Uterus (tissue), 4 donors: Measurements from ENCODE around the gene KRTAP10-9. TPM values are rescaled to one million over a fixed set of nuclear protein-coding genes. Genes with fewer than 3 reads are reported as not detected.

Source experiments
- DNase-seq, 2 donors: peaks; one replicate each; pipeline ENCODE4 v3.0.0-alpha.2; 2019 to 2020
- H3K27ac ChIP-seq, 2 donors: fragments of 200-600 bp; sonication (generic); 1 replicate in 1 of 2; 2 replicates in 1 of 2; pipeline ENCODE4 v1.5.1; 2016 to 2018
- H3K27me3 ChIP-seq, 2 donors: fragments of 200-600 bp; sonication (generic); one replicate each; pipeline ENCODE4 v1.5.1; 2018 to 2019; ENCODE audit warnings: control low read depth in 1 of 2
- H3K36me3 ChIP-seq, 2 donors: fragments of 200-600 bp; sonication (generic); one replicate each; pipeline ENCODE4 v1.5.1; 2019; ENCODE audit warnings: control low read depth in 1 of 2
- H3K4me1 ChIP-seq, 2 donors: fragments of 200-600 bp; sonication (generic); one replicate each; pipeline ENCODE4 v1.5.1; 2018 to 2019; ENCODE audit warnings: control low read depth in 1 of 2
- H3K4me3 ChIP-seq, 2 donors: fragments of 200-600 bp; sonication (generic); 1 replicate in 1 of 2; 2 replicates in 1 of 2; pipeline ENCODE4 v1.5.1; 2018 to 2019; ENCODE audit warnings: mild to moderate bottlenecking in 1 of 2
- H3K9me3 ChIP-seq, 2 donors: fragments of 200-600 bp; sonication (generic); one replicate each; pipeline ENCODE4 v1.5.1; 2019; ENCODE audit warnings: control low read depth in 1 of 2
- POLR2A ChIP-seq, 2 donors: fragments of 450-650 bp; IDR thresholded peaks; one replicate each; pipeline ENCODE4 v1.6.1; 2016; ENCODE audit warnings: antibody characterized with exemption in 2 of 2, mild to moderate bottlenecking in 1 of 2, moderate library complexity in 1 of 2
- intact Hi-C: fragments of 100-400 bp; cut with DNase I; formaldehyde crosslinking; loops from one replicate; pipeline ENCODE4 v1.15.1; 2023; ENCODE audit warnings: low total_unique reads
- total RNA-seq, 4 donors: library from RNA; depleted of rRNA in 3 of 4; stranded (reverse); fragments of >200 nt in 3 of 4; gene quantifications; one replicate each; pipeline versions ENCODE4 v1.1.0 to v1.2.4, GENCODE V29; 2014 to 2023
- TF ChIP-seq, protein P1 (sequence below), 4 experiments: fragments of 200-600 bp in 2 of 4; fragments of 450-650 bp in 2 of 4; sonication (generic) in 2 of 4; IDR thresholded peaks; one replicate each; pipeline ENCODE4 v1.5.1; 2016 to 2019; ENCODE audit warnings: antibody characterized with exemption in 4 of 4, mild to moderate bottlenecking in 2 of 4, moderate library complexity in 1 of 4
- donor health status: DM: yes; HTN: yes; CAD: no.

Gene KRTAP10-9
- total RNA-seq, 4 donors from 2014 or later = not detected

DNA sequence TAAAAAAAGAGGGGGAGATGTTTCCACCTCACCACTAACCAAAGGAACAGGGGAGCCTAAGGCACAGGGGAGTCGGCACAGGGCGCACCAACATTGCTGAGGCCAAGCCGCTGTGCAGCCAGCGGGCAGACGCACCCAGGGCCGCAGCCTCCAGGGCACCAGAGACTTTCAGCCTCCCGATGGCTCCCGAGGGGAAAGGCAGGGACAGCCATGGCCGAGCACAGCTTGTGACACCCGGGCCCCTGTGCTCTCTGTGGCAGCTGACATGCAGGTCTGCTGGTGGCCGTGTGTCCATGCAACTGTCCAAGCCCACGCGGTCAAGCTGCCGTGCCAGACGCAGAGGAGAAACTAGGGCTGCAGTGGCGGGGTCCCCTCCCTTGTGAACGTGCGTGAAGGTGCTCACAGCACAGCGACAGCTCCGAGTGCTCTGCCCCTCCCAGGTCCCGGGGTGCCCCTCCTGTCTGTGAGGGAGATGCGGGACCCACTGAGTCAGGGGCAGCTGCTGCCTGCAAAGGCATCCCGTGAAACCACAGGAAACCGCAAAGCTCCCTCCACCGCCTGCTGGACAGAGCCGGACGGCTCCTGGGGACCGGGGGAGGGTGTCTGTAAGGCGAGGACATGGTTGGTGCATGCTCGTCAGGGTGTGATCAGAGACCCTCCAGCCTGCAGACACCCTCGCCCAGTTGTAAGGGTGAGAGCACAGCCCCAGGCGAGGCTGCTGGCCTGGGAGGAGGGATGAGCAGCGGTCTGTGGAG, 21.8 kb downstream of the KRTAP10-9 start:
- Histone ChIP-seq H3K9me3 (no peaks in the 10 kb centered on the region), H3K4me3 (no peak overlapping the region), H3K27me3 (no peaks in the 10 kb centered on the region), H3K27ac (no peak overlapping the region), H3K4me1 (no peaks in the 10 kb centered on the region), H3K36me3 (no peaks in the 10 kb centered on the region)
- no peak for DNase-seq
- TF ChIP-seq, protein P1, sequence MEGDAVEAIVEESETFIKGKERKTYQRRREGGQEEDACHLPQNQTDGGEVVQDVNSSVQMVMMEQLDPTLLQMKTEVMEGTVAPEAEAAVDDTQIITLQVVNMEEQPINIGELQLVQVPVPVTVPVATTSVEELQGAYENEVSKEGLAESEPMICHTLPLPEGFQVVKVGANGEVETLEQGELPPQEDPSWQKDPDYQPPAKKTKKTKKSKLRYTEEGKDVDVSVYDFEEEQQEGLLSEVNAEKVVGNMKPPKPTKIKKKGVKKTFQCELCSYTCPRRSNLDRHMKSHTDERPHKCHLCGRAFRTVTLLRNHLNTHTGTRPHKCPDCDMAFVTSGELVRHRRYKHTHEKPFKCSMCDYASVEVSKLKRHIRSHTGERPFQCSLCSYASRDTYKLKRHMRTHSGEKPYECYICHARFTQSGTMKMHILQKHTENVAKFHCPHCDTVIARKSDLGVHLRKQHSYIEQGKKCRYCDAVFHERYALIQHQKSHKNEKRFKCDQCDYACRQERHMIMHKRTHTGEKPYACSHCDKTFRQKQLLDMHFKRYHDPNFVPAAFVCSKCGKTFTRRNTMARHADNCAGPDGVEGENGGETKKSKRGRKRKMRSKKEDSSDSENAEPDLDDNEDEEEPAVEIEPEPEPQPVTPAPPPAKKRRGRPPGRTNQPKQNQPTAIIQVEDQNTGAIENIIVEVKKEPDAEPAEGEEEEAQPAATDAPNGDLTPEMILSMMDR (IDR thresholded peaks at IDR 0.05) = no peak
- no peak for TF ChIP-seq POLR2A (IDR thresholded peaks at IDR 0.05)
- intact Hi-C loops = no loop called here

DNA sequence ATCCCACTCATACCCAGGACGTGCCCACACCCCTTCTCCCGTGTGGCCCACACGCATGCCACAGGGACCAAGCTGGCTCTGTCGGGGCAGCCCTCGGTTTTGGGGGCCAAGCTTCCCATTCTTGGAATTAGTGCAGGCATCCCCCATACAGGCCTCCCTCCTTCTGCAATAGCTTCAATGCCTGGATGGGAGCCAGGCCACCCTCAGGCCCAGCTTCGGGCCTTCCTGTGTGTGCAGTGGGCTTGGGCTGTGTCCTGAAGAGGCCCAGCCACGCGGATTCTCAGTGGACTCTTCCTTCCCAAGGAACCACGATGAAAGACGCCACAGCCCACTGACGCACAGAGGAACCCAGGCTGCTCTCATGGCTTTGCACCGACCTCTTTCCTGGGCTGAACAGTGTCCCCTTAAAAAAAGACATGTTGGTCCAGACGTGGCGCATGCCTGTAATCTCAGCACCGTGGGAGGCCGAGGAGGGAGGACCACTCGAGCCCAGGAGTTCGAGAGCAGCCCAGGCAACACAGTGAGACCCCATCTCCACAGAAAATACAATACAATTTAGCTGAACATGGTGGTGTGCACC, 22.7 kb downstream of the KRTAP10-9 start:
- TF ChIP-seq, protein P1 (IDR thresholded peaks at IDR 0.05) = no peak
- TF ChIP-seq POLR2A (IDR thresholded peaks at IDR 0.05) = no peak
- DNase-seq = no peak
- Histone ChIP-seq H3K9me3 (no peaks in the 10 kb centered on the region), H3K4me1 (no peaks in the 10 kb centered on the region), H3K36me3 (no peaks in the 10 kb centered on the region), H3K27ac (no peak overlapping the region), H3K4me3 (no peak overlapping the region), H3K27me3 (no peaks in the 10 kb centered on the region)
- intact Hi-C loops = no loop called here

DNA sequence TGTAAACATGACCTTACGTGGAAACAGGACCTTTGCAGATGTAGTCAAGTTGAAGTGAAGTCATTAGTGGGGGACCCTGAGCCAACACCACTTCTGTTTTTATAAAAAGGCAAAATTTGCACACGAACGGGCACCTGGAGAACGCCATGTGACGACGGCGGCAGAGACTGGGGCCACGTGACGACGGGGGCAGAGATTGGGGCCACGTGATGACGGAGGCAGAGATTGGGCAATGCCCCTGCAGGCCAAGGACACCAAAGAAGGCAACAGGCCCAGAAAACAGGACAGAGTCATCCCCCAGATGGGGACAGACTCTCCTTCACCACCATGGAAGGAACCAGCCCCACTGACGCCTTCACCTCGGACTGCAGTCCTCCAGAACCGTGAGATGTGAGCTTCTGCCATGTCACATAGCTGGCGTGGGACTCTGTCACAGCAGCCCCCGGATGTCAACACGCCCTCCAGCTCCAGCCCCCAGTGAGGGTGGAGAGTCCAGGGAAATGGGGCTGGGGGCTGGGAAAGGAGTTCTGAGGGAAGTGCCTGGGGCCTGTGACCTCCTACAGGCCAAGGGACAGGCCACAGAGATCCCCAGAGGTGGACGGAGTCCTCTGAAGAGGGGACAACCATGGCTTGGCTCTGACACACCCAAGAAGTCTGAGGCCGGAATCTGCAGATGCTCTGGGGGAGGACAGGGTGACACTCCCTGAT, 23.5 kb downstream of the KRTAP10-9 start:
- Histone ChIP-seq H3K4me1 (no peaks in the 10 kb centered on the region), H3K27ac (no peak overlapping the region), H3K4me3 (no peak overlapping the region), H3K36me3 (no peaks in the 10 kb centered on the region), H3K27me3 (no peaks in the 10 kb centered on the region), H3K9me3 (no peaks in the 10 kb centered on the region)
- intact Hi-C loops = no loop called here
- no peak for TF ChIP-seq POLR2A (IDR thresholded peaks at IDR 0.05)
- TF ChIP-seq, protein P1 (IDR thresholded peaks at IDR 0.05) = no peak
- no peak for DNase-seq

DNA sequence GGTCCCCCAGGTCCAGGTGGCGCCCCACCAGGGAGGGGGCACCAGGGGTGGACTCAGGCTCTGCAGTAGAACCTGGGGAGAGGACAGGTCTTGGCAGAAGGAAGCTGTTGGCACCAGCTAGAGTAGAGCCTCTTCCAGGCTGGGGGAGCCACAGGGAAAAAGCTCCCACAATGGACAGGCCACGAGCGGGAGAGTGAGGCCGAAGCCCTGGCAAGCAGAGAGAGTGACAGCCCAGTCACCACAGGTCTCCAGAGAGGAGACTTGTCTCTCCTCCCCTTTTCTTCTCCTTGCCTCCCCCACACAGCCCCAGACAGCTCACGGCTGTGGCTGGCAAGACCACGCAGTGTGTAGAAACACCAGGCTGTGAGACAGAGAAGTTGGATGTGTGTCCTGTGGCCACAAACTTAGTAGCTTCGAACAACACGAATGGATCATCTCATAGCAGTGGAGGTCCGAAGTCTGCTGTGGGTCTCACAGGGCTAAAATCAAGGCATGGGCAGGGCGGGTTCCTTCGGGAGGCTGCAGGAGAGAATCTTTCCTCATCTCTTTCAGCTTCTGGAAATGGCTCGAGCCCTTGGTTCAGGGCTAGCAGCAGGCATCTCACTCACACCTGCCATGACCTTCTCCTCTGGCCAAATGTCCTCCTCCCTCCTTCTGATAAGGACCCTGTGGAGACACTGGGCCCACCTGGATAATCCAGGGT, 24.2 kb downstream of the KRTAP10-9 start:
- Histone ChIP-seq H3K27me3 (no peaks in the 10 kb centered on the region), H3K27ac (no peak overlapping the region), H3K4me1 (no peaks in the 10 kb centered on the region), H3K9me3 (no peaks in the 10 kb centered on the region), H3K4me3 (no peak overlapping the region), H3K36me3 (no peaks in the 10 kb centered on the region)
- DNase-seq = no peak
- no peak for TF ChIP-seq POLR2A (IDR thresholded peaks at IDR 0.05)
- TF ChIP-seq, protein P1 (IDR thresholded peaks at IDR 0.05) = no peak
- intact Hi-C loops = no loop called here
